Loucy (cell line): ENCODE data around the gene PEDS1.

Experiments used
- H2AFZ ChIP-seq: fragments of 200-600 bp; sonication (generic); 2 replicates; pipeline ENCODE4 v1.6.0; 2016; ENCODE audit warnings: antibody characterized with exemption, mild to moderate bottlenecking, low read length, moderate library complexity
- H3F3A ChIP-seq: fragments of 200-600 bp; 2 replicates; pipeline ENCODE4 v1.6.0; 2016; ENCODE audit warnings: antibody characterized with exemption, low read depth, mild to moderate bottlenecking
- H3K27me3 ChIP-seq: fragments of 200-600 bp; sonication (generic); 2 replicates; pipeline ENCODE4 v1.6.1; 2014; ENCODE audit warnings: low read length, mild to moderate bottlenecking; ENCODE audit not compliant: insufficient read depth, poor library complexity, severe bottlenecking
- H3K36me3 ChIP-seq: fragments of 200-600 bp; sonication (generic); 2 replicates; pipeline ENCODE4 v1.6.1; 2016; ENCODE audit warnings: low read length; ENCODE audit not compliant: insufficient read depth
- H3K4me1 ChIP-seq: fragments of 200-600 bp; sonication (generic); 2 replicates; pipeline ENCODE4 v1.5.1; 2014; ENCODE audit warnings: low read length, mild to moderate bottlenecking; ENCODE audit not compliant: insufficient read depth, poor library complexity, severe bottlenecking
- H3K4me2 ChIP-seq: fragments of 200-600 bp; sonication (generic); 2 replicates; pipeline ENCODE4 v1.6.0; 2014; ENCODE audit warnings: antibody characterized with exemption, low read length, low read depth, mild to moderate bottlenecking; ENCODE audit not compliant: poor library complexity, severe bottlenecking
- H3K4me3 ChIP-seq: fragments of 200-600 bp; sonication (generic); 2 replicates; pipeline ENCODE4 v1.5.1; 2014; ENCODE audit warnings: low read length, mild to moderate bottlenecking, mixed read lengths; ENCODE audit not compliant: poor library complexity, severe bottlenecking
- H3K79me2 ChIP-seq: fragments of 200-600 bp; sonication (generic); 2 replicates; pipeline ENCODE4 v1.6.1; 2014; ENCODE audit warnings: low read length; ENCODE audit not compliant: insufficient read depth
- H3K9ac ChIP-seq: fragments of 200-600 bp; sonication (generic); 2 replicates; pipeline ENCODE4 v1.6.0; 2014; ENCODE audit warnings: mild to moderate bottlenecking, low read depth, low read length, moderate library complexity; ENCODE audit not compliant: poor library complexity, severe bottlenecking
- H3K9me2 ChIP-seq: fragments of 200-600 bp; sonication (generic); replicated peaks from 2 replicates; pipeline ENCODE4 v1.6.1; 2016; ENCODE audit warnings: low read depth, low read length, mixed read lengths
- H3K9me3 ChIP-seq: fragments of 200-600 bp; sonication (generic); 2 replicates; pipeline ENCODE4 v1.6.1; 2014; ENCODE audit warnings: mild to moderate bottlenecking, antibody characterized with exemption, low read length, low read depth; ENCODE audit not compliant: insufficient read depth
- H4K20me1 ChIP-seq: fragments of 200-600 bp; sonication (generic); 2 replicates; pipeline ENCODE4 v1.6.0; 2014; ENCODE audit warnings: antibody characterized with exemption, low read length, mild to moderate bottlenecking; ENCODE audit not compliant: insufficient read depth, poor library complexity, severe bottlenecking
- CTCF ChIP-seq: fragments of 200-600 bp; sonication (generic); conservative IDR thresholded peaks from 2 replicates; pipeline ENCODE4 v1.5.1; 2014; ENCODE audit warnings: mild to moderate bottlenecking, antibody characterized with exemption, low read length
- EZH2phosphoT487 ChIP-seq: fragments of 200-600 bp; IDR thresholded peaks from 2 replicates; pipeline ENCODE4 v1.6.1; 2018; ENCODE audit warnings: antibody characterized with exemption, mild to moderate bottlenecking, moderate library complexity, borderline replicate concordance

PEDS1 gene

DNA sequence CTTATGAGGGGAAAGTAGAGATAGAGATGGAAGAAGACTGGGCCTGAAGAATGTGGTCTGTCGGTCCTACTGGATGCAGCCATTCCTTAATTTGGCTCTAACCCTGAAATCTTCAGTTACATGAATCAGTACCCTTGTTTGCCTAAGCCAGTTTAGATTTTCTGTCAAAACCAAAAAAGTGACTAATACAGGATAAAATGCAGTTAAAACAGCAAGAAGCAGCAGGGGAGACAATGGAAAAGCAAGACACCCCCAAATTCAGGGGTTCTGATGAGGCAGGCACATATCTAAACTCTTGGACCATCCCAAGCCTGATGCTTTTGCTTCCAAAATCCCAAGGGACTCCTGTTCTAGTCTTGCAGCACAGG, 23.2 kb downstream of the PEDS1 start:
- H3K4me2 ChIP-seq = no peak overlapping the region
- no peaks in the 10 kb centered on the region for H3K4me1 ChIP-seq
- TF ChIP-seq CTCF = no peak
- TF ChIP-seq EZH2phosphoT487 = no peak
- H3K9ac ChIP-seq = no peak overlapping the region
- no peaks in the 10 kb centered on the region for H3K9me2 ChIP-seq
- H3K27me3 ChIP-seq = no peaks in the 10 kb centered on the region
- no peak overlapping the region for H3K4me3 ChIP-seq
- H2AFZ ChIP-seq = no peak overlapping the region
- no peaks in the 10 kb centered on the region for H4K20me1 ChIP-seq
- no peaks in the 10 kb centered on the region for H3F3A ChIP-seq
- H3K36me3 ChIP-seq = peaks cover 90% of the 10 kb centered on the region; the same call in 1 of the 2 replicates
- H3K79me2 ChIP-seq = peaks cover 10% of the 10 kb centered on the region; the same call in 1 of the 2 replicates
- H3K9me3 ChIP-seq = no peaks in the 10 kb centered on the region

GRCh38 chr20:50129662-50130355, 23.7 kb downstream of the PEDS1 start:
- H3K36me3 ChIP-seq = peaks cover 91% of the 10 kb centered on the region; the same call in 1 of the 2 replicates
- H4K20me1 ChIP-seq = no peaks in the 10 kb centered on the region

GRCh38 chr20:50128520-50128905, 25.0 kb downstream of the PEDS1 start:
- no peak for TF ChIP-seq CTCF
- no peak for TF ChIP-seq EZH2phosphoT487
- Histone ChIP-seq H3K4me3 (no peak overlapping the region), H3K79me2 (peaks cover 4% of the 10 kb centered on the region; the same call in 1 of the 2 replicates), H3K27me3 (no peaks in the 10 kb centered on the region), H3K4me1 (no peaks in the 10 kb centered on the region), H3K4me2 (no peak overlapping the region), H3F3A (no peaks in the 10 kb centered on the region), H3K36me3 (peaks cover 92% of the 10 kb centered on the region; the same call in 1 of the 2 replicates), H2AFZ (no peak overlapping the region), H3K9ac (no peak overlapping the region), H3K9me2 (no peaks in the 10 kb centered on the region), H4K20me1 (no peaks in the 10 kb centered on the region), H3K9me3 (no peaks in the 10 kb centered on the region)

More at GRCh38 chr20:50129662-50130355, 23.7 kb downstream of the PEDS1 start:
- no peaks in the 10 kb centered on the region for H3K9me2 ChIP-seq
- H3F3A ChIP-seq = no peaks in the 10 kb centered on the region
- no peak overlapping the region for H3K4me3 ChIP-seq
- no peaks in the 10 kb centered on the region for H3K4me1 ChIP-seq
- peaks cover 7% of the 10 kb centered on the region; the same call in 1 of the 2 replicates for H3K79me2 ChIP-seq
- no peak for TF ChIP-seq CTCF
- TF ChIP-seq EZH2phosphoT487 = no peak
- H3K9ac ChIP-seq = no peak overlapping the region
- no peak overlapping the region for H2AFZ ChIP-seq
- no peaks in the 10 kb centered on the region for H3K27me3 ChIP-seq
- no peaks in the 10 kb centered on the region for H3K9me3 ChIP-seq
- H3K4me2 ChIP-seq = no peak overlapping the region
